Brain microvascular endothelial cell (primary cell): ENCODE data around the gene GLCCI1.

Experiments
- DNase-seq: peaks from one replicate; pipeline ENCODE4 v3.0.0-alpha.2; 2020
- H3K27ac ChIP-seq: fragments of 250-450 bp; sonication (Bioruptor Pico); 2 replicates; pipeline ENCODE4 v1.5.1; 2020; ENCODE audit warnings: mild to moderate bottlenecking, moderate library complexity
- H3K27me3 ChIP-seq: fragments of 250-450 bp; sonication (Bioruptor Pico); replicated peaks from 2 replicates; pipeline ENCODE4 v1.5.1; 2020; ENCODE audit warnings: mild to moderate bottlenecking
- H3K36me3 ChIP-seq: fragments of 250-450 bp; sonication (Bioruptor Pico); replicated peaks from 2 replicates; pipeline ENCODE4 v1.5.1; 2020; ENCODE audit warnings: mild to moderate bottlenecking
- H3K4me3 ChIP-seq: 2 replicates; pipeline ENCODE4 v1.5.1; 2011; ENCODE audit warnings: low read depth, mild to moderate bottlenecking, control low read depth, low read length, moderate library complexity
- in situ Hi-C: cut with HindIII; loops from 2 replicates; pipeline ENCODE4 v1.10.0; 2017; ENCODE audit warnings: low sequenced_read_pairs, low pct_ligation_motif_present
- TF ChIP-seq, protein P1 (sequence below): IDR thresholded peaks from 2 replicates; pipeline ENCODE4 v1.5.1; 2011; ENCODE audit warnings: low read depth, mild to moderate bottlenecking, moderate library complexity, low read length, control low read depth, inconsistent platforms; ENCODE audit errors: missing control alignments

The GLCCI1 gene

GRCh38 chr7:8078418-8078817 is 109.8 kb downstream of the GLCCI1 start:
- in situ Hi-C loops, result no loop called here
- no peaks in the 10 kb centered on the region for H3K27me3 ChIP-seq
- no peak for DNase-seq
- no peak overlapping the region for H3K4me3 ChIP-seq
- H3K27ac ChIP-seq, result no peak overlapping the region
- H3K36me3 ChIP-seq, result no peaks in the 10 kb centered on the region
- TF ChIP-seq, protein P1, sequence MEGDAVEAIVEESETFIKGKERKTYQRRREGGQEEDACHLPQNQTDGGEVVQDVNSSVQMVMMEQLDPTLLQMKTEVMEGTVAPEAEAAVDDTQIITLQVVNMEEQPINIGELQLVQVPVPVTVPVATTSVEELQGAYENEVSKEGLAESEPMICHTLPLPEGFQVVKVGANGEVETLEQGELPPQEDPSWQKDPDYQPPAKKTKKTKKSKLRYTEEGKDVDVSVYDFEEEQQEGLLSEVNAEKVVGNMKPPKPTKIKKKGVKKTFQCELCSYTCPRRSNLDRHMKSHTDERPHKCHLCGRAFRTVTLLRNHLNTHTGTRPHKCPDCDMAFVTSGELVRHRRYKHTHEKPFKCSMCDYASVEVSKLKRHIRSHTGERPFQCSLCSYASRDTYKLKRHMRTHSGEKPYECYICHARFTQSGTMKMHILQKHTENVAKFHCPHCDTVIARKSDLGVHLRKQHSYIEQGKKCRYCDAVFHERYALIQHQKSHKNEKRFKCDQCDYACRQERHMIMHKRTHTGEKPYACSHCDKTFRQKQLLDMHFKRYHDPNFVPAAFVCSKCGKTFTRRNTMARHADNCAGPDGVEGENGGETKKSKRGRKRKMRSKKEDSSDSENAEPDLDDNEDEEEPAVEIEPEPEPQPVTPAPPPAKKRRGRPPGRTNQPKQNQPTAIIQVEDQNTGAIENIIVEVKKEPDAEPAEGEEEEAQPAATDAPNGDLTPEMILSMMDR, result no peak

DNA sequence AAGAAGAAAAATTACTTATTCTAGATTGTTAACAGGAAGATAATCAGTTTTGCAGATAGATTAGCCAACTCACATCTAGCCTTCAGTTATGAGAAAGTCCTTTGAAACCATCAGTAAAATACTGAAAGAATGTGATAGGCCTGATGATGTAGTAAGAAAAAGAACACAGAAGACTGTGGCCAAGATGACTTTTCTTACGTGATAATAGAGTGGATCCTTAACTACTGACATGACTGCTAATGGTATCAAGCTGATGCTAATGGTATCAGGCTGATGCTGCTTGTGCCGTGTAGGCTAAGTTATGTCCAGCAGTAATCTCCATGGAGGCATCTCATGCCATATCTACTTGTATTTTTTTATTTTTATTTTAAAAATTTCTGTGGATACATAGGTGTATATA is 114.2 kb downstream of the GLCCI1 start:
- in situ Hi-C loops, result no loop called here
- no peak for DNase-seq
- no peak overlapping the region for H3K4me3 ChIP-seq
- TF ChIP-seq, protein P1, result no peak
- H3K27ac ChIP-seq, result no peak overlapping the region
- no peaks in the 10 kb centered on the region for H3K27me3 ChIP-seq
- H3K36me3 ChIP-seq, result no peaks in the 10 kb centered on the region

- Histone ChIP-seq H3K4me3 (no peak overlapping the region), H3K27me3 (no peaks in the 10 kb centered on the region), H3K27ac (no peak overlapping the region), H3K36me3 (no peaks in the 10 kb centered on the region)
- no peak for DNase-seq
- in situ Hi-C loops, result no loop called here
- TF ChIP-seq, protein P1, result no peak
These were observed 116.2 kb downstream of the GLCCI1 start for GRCh38 chr7:8084836-8085235.

DNA sequence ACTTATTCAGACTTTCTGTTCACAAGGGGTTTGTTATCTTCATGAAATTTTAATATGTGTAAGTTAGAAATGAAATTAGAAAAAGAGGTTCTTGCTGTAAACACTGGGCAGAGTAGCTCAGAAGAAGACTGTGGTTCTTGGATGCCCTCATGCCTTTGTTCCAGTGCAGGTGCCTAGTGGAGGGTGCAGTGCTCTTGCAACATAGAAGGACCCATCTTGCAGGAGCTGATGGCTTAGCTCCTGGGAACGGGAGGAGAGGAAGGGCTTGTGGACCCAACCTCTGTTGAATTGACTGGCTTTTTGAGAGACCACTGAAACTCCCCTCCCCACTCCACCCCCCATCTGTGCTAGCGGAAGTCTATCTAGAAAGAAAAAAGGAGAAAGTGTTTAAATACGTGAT is 116.8 kb downstream of the GLCCI1 start:
- H3K36me3 ChIP-seq, result no peaks in the 10 kb centered on the region
- H3K4me3 ChIP-seq, result no peak overlapping the region
- in situ Hi-C loops, result no loop called here
- TF ChIP-seq, protein P1, result no peak
- no peak for DNase-seq
- H3K27ac ChIP-seq, result no peak overlapping the region
- H3K27me3 ChIP-seq, result no peaks in the 10 kb centered on the region

DNA sequence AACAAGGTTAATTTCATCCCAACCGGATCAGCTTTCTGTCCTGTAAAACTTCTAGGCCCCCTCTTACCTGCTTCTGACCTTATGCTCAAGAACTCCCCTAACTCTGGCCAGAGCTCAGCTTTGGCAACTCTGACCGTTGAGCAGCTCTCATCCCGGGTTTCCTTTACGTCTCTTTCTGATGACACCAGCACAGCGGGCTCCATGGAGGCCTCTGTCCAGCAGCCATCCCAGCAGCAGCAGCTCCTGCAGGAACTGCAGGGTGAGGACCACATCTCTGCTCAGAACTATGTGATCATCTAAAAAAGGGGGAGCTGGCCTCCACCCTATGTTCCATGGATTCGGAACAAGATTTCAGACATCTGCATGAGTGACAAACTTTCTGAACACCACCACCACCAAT is 117.6 kb downstream of the GLCCI1 start:
- in situ Hi-C loops, result no loop called here
- Histone ChIP-seq H3K27ac (no peak overlapping the region), H3K27me3 (no peaks in the 10 kb centered on the region), H3K36me3 (no peaks in the 10 kb centered on the region), H3K4me3 (no peak overlapping the region)
- TF ChIP-seq, protein P1, result no peak
- no peak for DNase-seq

DNA sequence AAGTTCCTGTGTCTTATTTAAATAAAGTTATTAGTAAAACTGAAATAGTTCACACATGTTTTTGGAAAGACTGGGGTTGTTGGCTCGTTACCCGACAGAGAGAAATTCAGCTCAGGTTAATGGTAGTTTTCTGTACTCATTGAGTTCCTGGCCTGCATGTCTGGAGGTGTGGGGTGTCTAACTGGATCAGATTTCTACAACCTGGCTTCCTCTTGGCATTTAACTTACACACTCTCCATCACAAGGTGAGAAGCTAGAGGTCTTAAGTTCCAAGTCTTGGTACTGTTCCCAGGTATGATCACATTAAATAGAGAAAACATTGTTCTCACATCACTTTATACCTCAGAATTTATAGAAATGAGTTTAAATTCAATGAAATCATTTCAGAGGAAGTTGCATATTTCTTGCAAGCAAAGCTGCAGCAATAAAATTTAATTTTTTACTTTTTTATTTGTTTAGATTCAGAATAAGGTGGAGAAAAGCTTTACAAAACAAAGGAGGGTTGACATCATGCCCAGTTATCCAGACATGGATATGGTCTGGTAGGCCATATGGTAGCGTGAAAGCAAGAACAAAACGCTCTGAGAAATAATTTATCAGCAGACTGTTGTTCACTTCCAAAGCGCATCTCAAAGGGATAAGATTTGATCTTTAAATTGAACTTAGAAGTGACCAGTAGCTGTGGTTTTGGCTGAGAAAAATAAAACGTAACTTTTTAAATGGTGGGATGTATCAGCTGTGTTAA is 120.6 kb downstream of the GLCCI1 start:
- in situ Hi-C loops, result no loop called here
- H3K27ac ChIP-seq, result no peak overlapping the region

More for the DNA sequence above, 120.6 kb downstream of the GLCCI1 start:
- TF ChIP-seq, protein P1, result no peak
- Histone ChIP-seq H3K4me3 (no peak overlapping the region), H3K36me3 (no peaks in the 10 kb centered on the region), H3K27me3 (no peaks in the 10 kb centered on the region)
- DNase-seq, result no peak
